ENCODE measurements around the gene ZNF536.
"Not testable (repeated sequence)": the region's sequence is repeated elsewhere in the genome, so short reads cannot be mapped to it uniquely, and the experiment has no call there.

Gene ZNF536

GRCh38 chr19:30449673-30450072, 77.5 kb downstream of the ZNF536 start:
- no peak for DNase-seq

- no peak for DNase-seq
Observed at GRCh38 chr19:30450100-30450499, 77.9 kb downstream of the ZNF536 start.

- no peak for DNase-seq
Observed at GRCh38 chr19:30450835-30451321, 78.7 kb downstream of the ZNF536 start.

- no peak for DNase-seq
Observed at GRCh38 chr19:30452931-30453330, 80.7 kb downstream of the ZNF536 start.

- no peak for DNase-seq
Observed at GRCh38 chr19:30453743-30454142, 81.6 kb downstream of the ZNF536 start.

- no peak for DNase-seq
Observed at GRCh38 chr19:30455881-30456280, 83.7 kb downstream of the ZNF536 start.

GRCh38 chr19:30457484-30457883, 85.3 kb downstream of the ZNF536 start:
- no peak for DNase-seq

- DNase-seq = no peak
Observed at GRCh38 chr19:30459859-30460258, 87.7 kb downstream of the ZNF536 start.

- no peak for DNase-seq
Observed at GRCh38 chr19:30464162-30464561, 92.0 kb downstream of the ZNF536 start.

- not testable (repeated sequence) for DNase-seq
Observed at GRCh38 chr19:30466598-30466997, 94.4 kb downstream of the ZNF536 start.

- no peak for DNase-seq
Observed at GRCh38 chr19:30467239-30467638, 95.1 kb downstream of the ZNF536 start.

GRCh38 chr19:30469774-30470173, 97.6 kb downstream of the ZNF536 start:
- no peak for DNase-seq

GRCh38 chr19:30471441-30471840, 99.3 kb downstream of the ZNF536 start:
- no peak for DNase-seq

GRCh38 chr19:30473334-30473867, 101.2 kb downstream of the ZNF536 start:
- no peak for DNase-seq

GRCh38 chr19:30476997-30477396, 104.8 kb downstream of the ZNF536 start:
- no peak for DNase-seq

- no peak for DNase-seq
Observed at GRCh38 chr19:30479231-30479630, 107.0 kb downstream of the ZNF536 start.

GRCh38 chr19:30480097-30480496, 107.9 kb downstream of the ZNF536 start:
- DNase-seq = no peak

GRCh38 chr19:30481063-30481462, 108.9 kb downstream of the ZNF536 start:
- no peak for DNase-seq

- DNase-seq = no peak
Observed at GRCh38 chr19:30481823-30482222, 109.6 kb downstream of the ZNF536 start.

GRCh38 chr19:30482956-30483355, 110.8 kb downstream of the ZNF536 start:
- DNase-seq = no peak

- not testable (repeated sequence) for DNase-seq
Observed at GRCh38 chr19:30486250-30486649, 114.1 kb downstream of the ZNF536 start.

- no peak for DNase-seq
Observed at GRCh38 chr19:30487178-30487577, 115.0 kb downstream of the ZNF536 start.

GRCh38 chr19:30488191-30488590, 116.0 kb downstream of the ZNF536 start:
- no peak for DNase-seq

GRCh38 chr19:30490760-30491159, 118.6 kb downstream of the ZNF536 start:
- no peak for DNase-seq

- no peak for DNase-seq
Observed at GRCh38 chr19:30492586-30493270, 120.5 kb downstream of the ZNF536 start.

Data from NK-92 treated with Interleukin-12 subunit alpha and Interleukin-12 subunit beta, amount 100 ng/mL, for 24 hours (cell line).